GM19463 (cell line): Measurements from ENCODE around the gene KCNMA1.

Source experiments
- ATAC-seq: cut with Tn5 transposase; IDR thresholded peaks from one replicate; pipeline ENCODE4 v1.9.1; 2021; ENCODE audit warnings: mild to moderate bottlenecking, moderate library complexity; ENCODE audit not compliant: unreplicated experiment

Gene KCNMA1

GRCh38 chr10:77259171-77259874 lies 378.3 kb downstream of the KCNMA1 start:
- no peak for ATAC-seq

DNA sequence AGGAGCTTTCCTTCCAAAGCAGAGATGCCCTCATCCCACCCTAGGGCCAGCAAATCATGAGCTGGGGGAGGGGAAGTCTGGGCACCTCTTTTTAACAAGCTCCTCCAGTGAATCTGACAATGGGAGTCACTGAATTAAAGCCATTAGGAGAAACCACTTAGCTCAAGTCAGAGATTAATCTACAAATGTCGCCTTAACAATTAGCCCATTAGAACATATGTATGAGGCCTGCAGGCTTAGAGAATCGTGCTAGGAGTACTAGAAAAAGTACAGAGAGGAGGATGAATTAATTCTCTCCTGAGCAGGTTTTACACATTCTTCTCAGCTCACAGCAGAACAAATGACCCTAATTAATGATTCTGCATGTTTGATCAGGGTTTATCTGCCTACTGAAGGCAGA lies 381.3 kb downstream of the KCNMA1 start:
- no peak for ATAC-seq

DNA sequence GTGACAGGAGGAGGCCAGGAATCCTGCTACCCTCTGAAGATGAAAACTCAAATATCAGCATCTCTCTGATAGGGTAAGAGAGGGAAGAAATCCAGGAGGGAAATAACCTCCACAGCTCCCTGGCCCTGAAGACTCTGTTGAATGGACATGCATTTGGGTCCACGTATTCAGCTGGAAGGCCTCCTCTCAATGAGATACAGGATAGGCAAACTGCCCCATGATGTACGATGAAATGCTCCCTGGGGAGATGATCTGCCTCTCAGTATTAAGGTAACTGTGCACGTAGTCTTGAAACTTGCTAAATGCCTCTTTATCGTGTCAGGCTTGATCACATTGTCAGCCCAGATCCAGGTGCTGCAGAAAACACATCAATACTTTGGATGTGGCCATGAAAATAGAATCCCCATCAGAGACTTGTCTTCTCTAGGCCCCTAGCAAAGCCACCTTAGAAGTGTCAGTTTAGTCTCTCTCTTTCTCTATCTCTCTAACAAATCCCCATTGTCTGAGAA lies 384.0 kb downstream of the KCNMA1 start:
- no peak for ATAC-seq

- ATAC-seq = no peak
Observed at GRCh38 chr10:77253147-77253545, 384.5 kb downstream of the KCNMA1 start.

DNA sequence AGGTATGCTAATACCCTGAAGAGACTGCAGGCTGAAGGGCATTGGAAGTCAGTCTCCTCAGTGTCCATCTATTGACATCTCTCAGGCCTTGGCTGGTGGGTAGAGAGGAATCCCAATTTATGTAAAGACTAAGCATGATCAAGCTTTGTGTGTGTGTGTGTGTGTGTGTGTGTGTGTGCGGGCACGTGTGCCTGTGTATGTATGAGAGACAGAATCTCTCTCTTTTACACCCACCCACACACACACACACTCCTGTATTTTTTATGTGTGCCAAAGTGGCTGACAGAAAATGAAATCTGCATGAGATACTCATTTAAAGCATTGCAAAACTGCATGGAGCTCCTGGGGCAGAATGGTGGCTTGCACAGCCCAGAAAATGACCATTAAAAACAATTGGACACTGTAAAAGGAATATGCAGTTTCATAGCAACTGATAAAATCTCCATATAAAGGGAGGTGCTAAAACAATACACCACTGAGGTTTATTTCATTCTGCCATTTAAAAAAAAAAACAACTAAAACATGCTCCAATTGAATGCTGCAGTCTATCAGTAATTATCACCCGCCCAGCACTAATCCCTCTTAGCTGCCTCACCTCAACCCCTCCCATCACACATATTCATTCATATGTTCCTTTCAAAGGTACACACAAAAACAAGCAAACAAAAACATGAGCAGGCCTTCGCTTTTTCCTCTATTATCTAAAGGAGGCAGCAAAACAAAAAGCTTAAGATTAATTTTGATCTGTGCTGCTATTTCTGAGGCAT lies 385.0 kb downstream of the KCNMA1 start:
- ATAC-seq = no peak

GRCh38 chr10:77251297-77252013 lies 386.2 kb downstream of the KCNMA1 start:
- ATAC-seq = no peak

GRCh38 chr10:77249901-77250459 lies 387.6 kb downstream of the KCNMA1 start:
- ATAC-seq = no peak

DNA sequence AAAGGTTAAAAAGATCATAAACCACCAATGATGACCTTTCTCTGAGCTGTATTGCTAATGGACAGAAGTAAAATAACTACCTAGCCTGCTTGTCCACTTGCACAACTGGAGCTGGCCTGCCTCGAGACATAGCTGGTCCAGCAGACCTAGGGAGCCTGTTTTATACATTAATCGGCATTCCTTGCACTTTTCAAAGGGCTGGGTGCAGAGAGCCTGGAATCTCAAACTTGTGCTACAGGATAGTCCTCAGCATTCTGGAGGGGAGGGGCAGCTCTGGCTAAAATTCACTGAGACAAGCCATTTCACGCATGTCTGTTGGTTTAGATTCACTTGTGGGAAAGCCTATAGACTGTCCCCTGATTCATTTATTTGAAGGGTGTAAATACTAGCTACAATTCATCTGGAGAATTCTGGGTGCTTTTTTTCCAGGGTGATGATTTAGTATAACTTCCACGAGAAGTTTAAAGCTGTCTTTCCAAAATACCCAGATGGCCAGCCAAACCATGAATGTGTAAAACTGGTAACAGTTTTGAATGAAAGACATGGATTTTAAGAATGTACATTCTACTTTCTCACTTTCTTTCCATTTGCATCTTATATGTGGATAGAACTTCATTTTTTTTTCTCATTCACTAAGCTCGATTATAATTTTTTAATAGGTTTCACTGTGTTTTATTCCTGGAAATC lies 389.4 kb downstream of the KCNMA1 start:
- ATAC-seq = no peak

DNA sequence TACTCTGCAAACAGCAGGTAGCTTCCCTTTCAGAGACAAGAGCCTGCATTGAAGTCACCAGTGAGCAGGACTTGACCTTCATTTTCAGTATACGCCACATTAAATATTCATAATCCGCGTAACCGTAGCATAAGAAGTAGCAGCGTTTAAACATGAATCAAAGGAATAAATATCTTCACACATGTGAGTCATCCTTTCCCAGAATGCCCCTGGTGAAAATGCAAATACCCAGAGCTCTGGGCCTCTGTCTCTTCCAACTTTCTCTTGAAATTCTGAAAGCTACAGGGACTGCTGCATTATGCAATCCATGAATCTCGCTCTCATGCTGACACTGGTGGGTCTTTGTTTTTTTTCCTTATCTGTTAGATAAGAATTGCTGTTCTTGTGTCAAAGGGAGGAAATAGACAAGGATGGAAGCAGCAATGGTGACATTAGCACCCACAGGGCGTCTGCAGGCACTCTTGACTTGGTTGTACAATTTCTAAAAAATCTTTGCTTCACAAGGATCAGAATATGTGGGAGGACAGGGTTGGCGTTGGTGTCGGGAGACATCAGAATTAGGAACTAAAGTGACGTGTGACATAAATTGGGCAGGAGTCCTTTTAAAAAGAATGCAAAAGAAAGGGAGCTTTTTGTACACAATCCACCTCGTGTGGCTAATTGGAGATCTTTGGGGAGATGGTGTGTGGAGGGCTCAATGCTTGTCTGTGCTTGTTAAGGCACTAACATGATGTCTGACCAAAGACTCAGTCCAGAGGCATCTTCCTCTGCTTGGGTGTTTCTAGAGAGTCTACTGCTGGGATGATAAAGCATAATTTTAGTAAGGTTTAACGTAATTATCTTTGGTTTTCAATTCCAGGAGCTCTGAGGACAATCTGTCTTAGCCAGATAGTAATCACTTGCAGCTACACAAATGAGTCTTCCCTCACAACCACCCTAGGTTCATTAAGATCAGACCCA lies 390.3 kb downstream of the KCNMA1 start:
- no peak for ATAC-seq

DNA sequence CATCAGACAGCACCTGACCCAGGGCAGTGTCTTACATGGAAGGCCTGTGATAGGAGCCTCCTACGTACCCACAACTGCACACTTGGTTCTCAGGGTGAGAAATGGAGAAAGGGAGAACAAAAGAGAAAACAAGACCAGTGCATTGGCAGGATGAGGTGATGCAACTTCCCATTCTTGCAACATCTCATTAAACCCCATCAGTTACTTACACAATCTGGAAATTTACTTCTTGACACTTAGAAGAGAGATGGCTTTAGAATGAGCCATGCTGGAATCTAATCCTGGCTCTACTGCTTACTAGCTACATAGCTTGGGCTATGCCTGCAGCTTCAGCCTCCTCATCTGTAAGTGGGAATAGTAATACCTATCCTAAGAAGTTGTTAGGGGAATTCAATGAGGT lies 391.7 kb downstream of the KCNMA1 start:
- ATAC-seq = no peak

DNA sequence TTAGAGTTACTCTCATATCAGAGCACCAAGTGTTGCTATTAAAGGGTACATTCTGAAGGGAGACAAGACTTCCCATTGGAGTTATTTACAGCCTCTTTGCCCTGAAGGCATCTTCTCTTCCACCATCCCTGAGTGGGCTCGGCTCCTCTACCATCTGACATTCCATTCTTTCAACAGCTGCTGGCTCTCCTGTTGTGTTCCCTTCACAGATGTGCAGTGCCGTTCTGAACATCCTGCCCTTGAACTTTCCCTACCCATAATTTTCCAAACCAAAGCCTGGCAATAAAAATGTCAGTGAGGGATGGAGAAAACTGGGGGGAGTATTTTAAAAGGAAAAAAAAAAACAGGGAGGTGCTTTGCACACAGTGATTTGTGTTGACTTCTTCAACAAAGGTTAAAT lies 392.9 kb downstream of the KCNMA1 start:
- ATAC-seq = no peak

DNA sequence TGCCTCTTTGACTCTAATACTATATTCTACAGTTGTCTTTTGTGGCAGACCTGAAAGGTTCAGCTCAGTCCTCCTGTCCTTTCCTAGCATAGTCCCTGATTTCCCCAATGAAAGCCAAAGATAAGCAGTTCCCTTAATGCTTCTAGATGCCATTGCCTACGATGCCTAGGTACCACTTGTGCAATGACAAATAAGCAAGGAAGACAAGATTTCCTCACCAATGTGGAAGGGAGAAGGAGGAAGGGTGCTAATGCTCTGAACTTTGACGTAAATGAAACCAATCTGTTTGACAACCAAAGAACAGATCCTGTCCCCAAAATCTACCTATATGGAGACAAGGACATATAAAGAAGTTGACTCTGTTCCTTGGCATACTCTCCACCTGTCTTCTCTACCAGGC lies 393.3 kb downstream of the KCNMA1 start:
- ATAC-seq = no peak

GRCh38 chr10:77241350-77241725 lies 396.3 kb downstream of the KCNMA1 start:
- no peak for ATAC-seq

- ATAC-seq = no peak
Observed at GRCh38 chr10:77240706-77241349, 396.8 kb downstream of the KCNMA1 start.

DNA sequence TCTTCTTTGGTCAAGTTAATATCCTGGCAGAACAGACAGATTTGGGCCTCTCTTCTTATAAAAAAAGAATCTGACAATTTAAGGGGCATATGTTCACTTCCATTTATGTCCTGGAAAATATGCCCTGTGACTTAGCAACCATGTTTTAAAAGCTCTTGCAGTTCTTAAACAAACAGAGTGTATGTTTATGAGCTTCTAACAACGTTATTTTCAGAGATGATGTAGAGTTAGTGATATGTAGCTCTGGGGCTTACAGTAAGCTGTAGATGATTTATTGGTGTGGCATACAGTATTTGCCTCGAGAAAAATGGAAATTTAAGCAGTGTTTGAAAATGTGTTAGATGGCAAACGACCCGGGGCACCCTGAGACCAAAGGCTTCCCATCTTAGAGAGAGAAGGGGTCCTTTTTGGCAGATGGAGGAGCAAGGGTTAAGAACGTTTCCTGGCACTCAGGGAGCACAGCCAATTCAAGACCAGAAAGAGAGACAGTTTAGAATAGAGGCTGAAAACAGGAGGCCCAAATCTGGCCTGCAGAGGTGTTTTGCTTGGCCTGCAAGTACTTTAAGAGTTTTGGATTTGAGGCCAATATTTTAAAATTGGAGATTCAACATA lies 397.5 kb downstream of the KCNMA1 start:
- no peak for ATAC-seq

GRCh38 chr10:77237120-77237519 lies 400.5 kb downstream of the KCNMA1 start:
- no peak for ATAC-seq

GRCh38 chr10:77236700-77237099 lies 400.9 kb downstream of the KCNMA1 start:
- no peak for ATAC-seq

GRCh38 chr10:77236029-77236428 lies 401.6 kb downstream of the KCNMA1 start:
- no peak for ATAC-seq

DNA sequence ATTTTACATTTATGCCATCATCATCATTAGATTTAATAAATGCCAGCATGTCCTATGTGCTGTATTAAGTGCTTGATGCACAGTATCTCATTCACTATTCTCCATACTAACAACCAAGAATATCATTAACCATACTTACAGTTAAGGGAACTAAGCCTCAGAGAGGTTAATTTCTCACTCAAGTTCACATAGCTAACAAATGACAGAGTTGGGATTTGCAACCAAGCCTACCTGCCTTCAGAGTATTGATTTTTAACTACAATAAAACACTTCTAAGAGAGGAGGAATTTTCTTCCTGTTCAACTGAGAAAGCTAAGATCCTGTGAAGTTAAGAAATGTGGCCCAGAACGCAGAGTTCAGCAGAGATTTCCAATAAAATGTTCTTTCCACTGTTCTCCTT lies 403.0 kb downstream of the KCNMA1 start:
- no peak for ATAC-seq
